ENCODE data around the gene PCDHGA9.

Gene PCDHGA9

DNA sequence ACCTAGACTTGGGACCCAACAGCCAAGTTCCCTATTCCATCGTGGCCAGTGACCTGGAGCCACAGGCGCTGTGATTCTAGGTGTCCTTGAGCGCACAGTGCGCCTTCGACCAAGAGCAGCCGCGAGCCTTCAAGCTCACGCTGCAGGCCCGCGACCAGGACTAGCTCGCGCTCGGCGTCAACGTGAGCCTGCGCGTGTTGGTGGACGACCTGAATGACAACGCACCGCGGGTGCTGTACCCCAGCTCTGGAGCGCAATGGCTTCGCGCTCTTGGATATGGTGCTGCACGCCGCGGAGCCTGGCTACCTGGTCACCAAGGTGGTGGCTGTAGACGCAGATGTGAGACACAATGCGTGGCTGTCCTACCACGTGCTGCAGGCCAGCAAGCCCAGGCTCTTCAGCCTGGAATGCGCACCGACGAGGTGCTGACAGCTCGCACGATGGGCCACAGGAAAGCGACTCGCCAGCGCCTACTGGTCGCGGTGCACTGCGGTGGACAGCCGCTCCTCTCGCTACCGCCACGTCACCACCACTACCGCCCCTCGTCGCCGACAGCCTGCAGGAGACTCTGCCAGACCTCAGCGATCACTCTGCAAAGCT, 39.1 kb downstream of the PCDHGA9 start:
- H2AFZ ChIP-seq (ENCODE audit: low read depth): no peak overlapping the region
- H3K27ac ChIP-seq: no peak overlapping the region
- H3K27me3 ChIP-seq (ENCODE audit: insufficient read depth, low read depth): no peaks in the 10 kb centered on the region
- no peaks in the 10 kb centered on the region for H4K20me1 ChIP-seq (ENCODE audit: insufficient read depth)
- H3K9ac ChIP-seq: no peak overlapping the region
- H3K36me3 ChIP-seq (ENCODE audit: insufficient read depth): no peaks in the 10 kb centered on the region
- no peak overlapping the region for H3K4me3 ChIP-seq (IDR thresholded peaks at IDR 0.05; ENCODE audit: insufficient read depth, low read depth, low read length)
- H3K4me1 ChIP-seq (ENCODE audit: low read depth, poor library complexity, severe bottlenecking): no peaks in the 10 kb centered on the region
- no peaks in the 10 kb centered on the region for H3K79me2 ChIP-seq (ENCODE audit: insufficient read depth, low read depth)
- no peak overlapping the region for H3K4me2 ChIP-seq
- no peak for TF ChIP-seq CTCF (conservative IDR thresholded peaks at IDR 0.05; ENCODE audit: low read depth, low read length)

All from KMS-11 (cell line).